H1 (cell line): ENCODE data around the gene PDZRN3. TPM values are rescaled to one million over a fixed set of nuclear protein-coding genes. Genes with fewer than 3 reads are reported as not detected.

Source experiments
- CTCF ChIA-PET: fragments of 300-600 bp; sonication (Branson Sonifier 250); formaldehyde crosslinking; loops from one replicate; lab custom pipeline; 2021; ENCODE audit not compliant: partially characterized antibody; lab: Charles Lee
- POLR2A ChIA-PET: fragments of 300-600 bp; sonication (Branson Sonifier 250); formaldehyde crosslinking; loops from one replicate; lab custom pipeline; 2021; ENCODE audit warnings: inconsistent platforms; ENCODE audit not compliant: partially characterized antibody; lab: Charles Lee
- DNase-seq, 2 experiments: peaks; one replicate each; pipeline versions ENCODE4 v3.0.0 to v3.0.0-alpha.2; 2010 to 2022; ENCODE audit warnings: low spot score in 2 of 2, low read depth in 1 of 2, mixed read lengths in 1 of 2
- FAIRE-seq: peaks from 2 replicates; lab custom pipeline; 2011; peaks lifted over from hg19 to GRCh38; lab: Jason Lieb, UNC
- H2AFZ ChIP-seq: 2 replicates; pipeline ENCODE4 v1.8.1; 2012; ENCODE audit warnings: low read length, inconsistent platforms
- H2AK5ac ChIP-seq: 2 replicates; pipeline ENCODE4 v1.6.1; 2013; ENCODE audit warnings: low read depth, low read length
- H2BK120ac ChIP-seq: replicated peaks from 2 replicates; pipeline ENCODE3; 2013; ENCODE audit warnings: low read depth, low read length, inconsistent platforms
- H2BK12ac ChIP-seq: 2 replicates; pipeline ENCODE4 v1.6.1; 2013; ENCODE audit warnings: low read depth, low read length
- H2BK15ac ChIP-seq: 2 replicates; pipeline ENCODE4 v1.6.1; 2013; ENCODE audit warnings: low read length
- H2BK20ac ChIP-seq: 2 replicates; pipeline ENCODE4 v1.6.1; 2013; ENCODE audit warnings: low read length
- H2BK5ac ChIP-seq: 2 replicates; pipeline ENCODE4 v1.6.1; 2013; ENCODE audit warnings: low read depth, low read length
- H3K14ac ChIP-seq: 2 replicates; pipeline ENCODE4 v1.6.1; 2013; ENCODE audit warnings: inconsistent platforms; ENCODE audit not compliant: insufficient read length
- H3K18ac ChIP-seq: 2 replicates; pipeline ENCODE4 v1.6.1; 2013; ENCODE audit warnings: low read length; ENCODE audit errors: extremely low read depth
- H3K23ac ChIP-seq: 2 replicates; pipeline ENCODE4 v1.6.1; 2013; ENCODE audit warnings: inconsistent platforms; ENCODE audit not compliant: insufficient read length
- H3K23me2 ChIP-seq: 2 replicates; pipeline ENCODE4 v1.6.1; 2013; ENCODE audit warnings: low read depth, low read length
- H3K27ac ChIP-seq: 2 replicates; pipeline ENCODE4 v1.6.1; 2011; ENCODE audit warnings: low read depth, low read length, inconsistent platforms
- H3K27me3 ChIP-seq, 4 experiments: replicated peaks in 1 of 4; 1 replicate in 1 of 4; 2 replicates in 3 of 4; pipeline versions ENCODE4 v1.6.1 to v1.8.1; 2011 to 2013; ENCODE audit warnings: low read length in 3 of 4, mild to moderate bottlenecking in 3 of 4, inconsistent platforms in 2 of 4, mixed read lengths in 2 of 4, moderate library complexity in 1 of 4; ENCODE audit not compliant: control insufficient read depth in 3 of 4, insufficient read depth in 3 of 4; ENCODE audit errors: extremely low read depth in 1 of 4
- H3K36me3 ChIP-seq, 4 experiments: 2 replicates each; pipeline versions ENCODE4 v1.6.1 to v1.8.1; 2011 to 2013; ENCODE audit warnings: mild to moderate bottlenecking in 4 of 4, low read length in 3 of 4, moderate library complexity in 2 of 4, control low read depth in 1 of 4, inconsistent platforms in 1 of 4; ENCODE audit not compliant: insufficient read depth in 4 of 4, control insufficient read depth in 2 of 4
- H3K4ac ChIP-seq: replicated peaks from 2 replicates; pipeline ENCODE3; 2013; ENCODE audit warnings: low read length, low read depth, mixed read lengths, inconsistent platforms; ENCODE audit not compliant: insufficient read length
- H3K4me1 ChIP-seq, 4 experiments: replicated peaks in 1 of 4; 1 replicate in 1 of 4; 2 replicates in 3 of 4; pipeline versions ENCODE4 v1.6.1 to v1.8.1; 2011 to 2013; ENCODE audit warnings: low read length in 3 of 4, inconsistent platforms in 2 of 4, mixed read lengths in 1 of 4; ENCODE audit not compliant: insufficient read depth in 4 of 4, control insufficient read depth in 3 of 4
- H3K4me2 ChIP-seq, 2 experiments: 2 replicates each; pipeline versions ENCODE4 v1.6.1 to v1.8.1; 2011 to 2013; ENCODE audit warnings: low read depth in 2 of 2, low read length in 2 of 2, control low read depth in 1 of 2, inconsistent platforms in 1 of 2, mild to moderate bottlenecking in 1 of 2; ENCODE audit not compliant: insufficient read depth in 1 of 2
- H3K4me3 ChIP-seq, 4 experiments: fragments of 200-600, 300-600 bp in 1 of 4; sonication (generic), shearing (Covaris generic), sonication (Bioruptor Twin) in 1 of 4; 2 replicates each; pipeline versions ENCODE4 v1.5.1 to v1.8.1; 2011 to 2016; ENCODE audit warnings: low read length in 4 of 4, low read depth in 3 of 4, control low read depth in 2 of 4, inconsistent platforms in 2 of 4, mild to moderate bottlenecking in 2 of 4, mixed read lengths in 1 of 4, moderate library complexity in 1 of 4; ENCODE audit not compliant: insufficient read depth in 2 of 4; ENCODE audit errors: extremely low read depth in 1 of 4
- H3K56ac ChIP-seq: replicated peaks from 2 replicates; pipeline ENCODE3; 2013; ENCODE audit warnings: low read depth, mild to moderate bottlenecking, mixed read lengths, low read length, inconsistent platforms; ENCODE audit not compliant: insufficient read length
- H3K79me1 ChIP-seq: 2 replicates; pipeline ENCODE4 v1.6.1; 2013; ENCODE audit warnings: low read depth, low read length, control low read depth
- H3K79me2 ChIP-seq, 2 experiments: 2 replicates each; pipeline versions ENCODE4 v1.6.1 to v1.8.1; 2012 to 2013; ENCODE audit warnings: low read length in 2 of 2, mild to moderate bottlenecking in 2 of 2, inconsistent platforms in 1 of 2; ENCODE audit not compliant: insufficient read depth in 2 of 2, control insufficient read depth in 1 of 2
- H3K9ac ChIP-seq, 4 experiments: replicated peaks in 1 of 4; 1 replicate in 1 of 4; 2 replicates in 3 of 4; pipeline versions ENCODE4 v1.6.1 to v1.8.1; 2011 to 2013; ENCODE audit warnings: low read depth in 3 of 4, low read length in 3 of 4, control low read depth in 2 of 4, mild to moderate bottlenecking in 2 of 4, moderate library complexity in 2 of 4, inconsistent platforms in 1 of 4; ENCODE audit errors: extremely low read depth in 1 of 4
- H3K9me3 ChIP-seq, 2 experiments: 2 replicates each; pipeline versions ENCODE4 v1.6.1 to v1.8.1; 2012 to 2013; ENCODE audit warnings: mild to moderate bottlenecking in 2 of 2, moderate library complexity in 2 of 2, control low read depth in 1 of 2, inconsistent platforms in 1 of 2, low read depth in 1 of 2, low read length in 1 of 2, mixed read lengths in 1 of 2; ENCODE audit not compliant: insufficient read depth in 2 of 2
- H4K20me1 ChIP-seq, 2 experiments: replicated peaks in 1 of 2; 2 replicates each; pipeline versions ENCODE3 to v1.8.1; 2011 to 2013; ENCODE audit warnings: inconsistent platforms in 2 of 2, low read length in 2 of 2, mild to moderate bottlenecking in 1 of 2; ENCODE audit not compliant: insufficient read depth in 2 of 2, control insufficient read depth in 1 of 2
- H4K5ac ChIP-seq: 2 replicates; pipeline ENCODE4 v1.6.1; 2013; ENCODE audit warnings: low read length, low read depth, mixed read lengths, inconsistent platforms; ENCODE audit not compliant: insufficient read length
- H4K8ac ChIP-seq: 2 replicates; pipeline ENCODE4 v1.8.0; 2013; ENCODE audit warnings: mild to moderate bottlenecking, moderate library complexity, low read length, inconsistent platforms; ENCODE audit not compliant: insufficient read depth; ENCODE audit errors: extremely low read depth
- H4K91ac ChIP-seq: replicated peaks from 2 replicates; pipeline ENCODE3; 2013; ENCODE audit warnings: low read length, mixed read lengths, inconsistent platforms; ENCODE audit not compliant: insufficient read length
- CHD1 ChIP-seq: IDR thresholded peaks from 2 replicates; pipeline ENCODE4 v1.6.1; 2012; ENCODE audit warnings: low read depth, low read length, improper control_type of control experiment
- EZH2 ChIP-seq: fragments of 200-600 bp; sonication (generic); IDR thresholded peaks from 2 replicates; pipeline ENCODE4 v1.7.1; 2012; ENCODE audit warnings: low read depth, mild to moderate bottlenecking, moderate library complexity, low read length, inconsistent platforms; ENCODE audit not compliant: severe bottlenecking
- NANOG ChIP-seq: IDR thresholded peaks from 2 replicates; pipeline ENCODE4 v1.6.1; 2011; ENCODE audit warnings: low read length, low read depth, mild to moderate bottlenecking, inconsistent platforms; ENCODE audit not compliant: insufficient read depth, poor library complexity, severe bottlenecking
- SUZ12 ChIP-seq: fragments of 200-600 bp; sonication (generic); IDR thresholded peaks from 2 replicates; pipeline ENCODE4 v1.6.1; 2012; ENCODE audit warnings: mild to moderate bottlenecking, inconsistent platforms, low read length, moderate library complexity, mixed read lengths
- WGBS, 2 experiments: shearing (Covaris generic) in 1 of 2; methylation state at CpG; one replicate each; pipeline versions ENCODE4 v1.1.6 to v1.1.7; 2013 to 2015; ENCODE audit warnings: low lambda C conversion rate in 2 of 2, mixed read lengths in 2 of 2, inconsistent platforms in 1 of 2, low coverage in 1 of 2, missing lambda C conversion rate in 1 of 2; ENCODE audit not compliant: insufficient replicate concordance in 2 of 2, insufficient coverage in 1 of 2, insufficient read length in 1 of 2; ENCODE audit errors: extremely low coverage in 1 of 2, missing lambda C conversion rate in 1 of 2; 5-methylcytosine and 5-hydroxymethylcytosine counted together
- polyA plus RNA-seq, 7 experiments: library from polyadenylated mRNA; depleted of rRNA in 3 of 7; stranded (reverse) in 5 of 7; unstranded in 2 of 7; fragments of >200 nt in 5 of 7; fragments of 200-250 nt in 2 of 7; gene quantifications; 1 replicate in 5 of 7; 2 replicates in 1 of 7; 4 replicates in 1 of 7; pipeline versions ENCODE4 v1.2.1 to v1.2.3, GENCODE V29; 2011 to 2013; ENCODE audit warnings: missing spikeins in 2 of 7, mixed read lengths in 2 of 7
- total RNA-seq: library from RNA; stranded (reverse); fragmentation: NEBNext Ultra II Directional; extraction: Animal tissue kit (Norgen Biotek cat#: 25700); gene quantifications from 2 replicates; pipeline ENCODE4 v1.2.1, GENCODE V29; 2021

The PDZRN3 gene
- total and polyA plus RNA-seq, 2 of the 8 experiments (the other 6 are each of a cell fraction or from before 2014, with no cell fraction given), result 4.2 to 20.5 TPM

DNA sequence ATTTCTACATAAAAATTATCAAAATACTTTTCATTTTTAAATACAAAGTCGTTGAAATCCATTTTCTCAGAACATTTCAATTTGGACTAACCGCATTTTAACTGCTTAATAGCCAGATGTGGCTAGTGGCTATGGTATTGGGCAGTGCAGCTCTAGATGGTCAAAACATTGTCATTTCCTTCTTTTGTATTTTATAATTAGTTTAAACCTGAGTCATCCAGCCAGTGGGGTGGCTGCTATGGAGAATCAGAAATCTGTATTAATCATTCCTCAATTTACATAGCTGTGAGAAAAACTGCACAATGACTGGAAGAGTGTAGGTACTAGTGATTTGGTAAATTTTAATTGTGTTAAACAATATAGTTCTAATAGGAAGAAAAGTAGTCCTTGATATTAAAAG is 245.3 kb downstream of the PDZRN3 start:
- H4K8ac ChIP-seq, result no peak overlapping the region
- no peak overlapping the region for H3K4ac ChIP-seq
- H3K36me3 ChIP-seq, result peaks cover 0 to 14% (median 2%) of the 10 kb centered on the region in 4 experiments; a peak in 2 of 8 replicates
- POLR2A ChIA-PET, result no interaction called here
- H3K79me2 ChIP-seq, result no peaks in the 10 kb centered on the region
- WGBS, 2 experiments, result 58 to 100% methylated on average over 1 to 2 of the region's 2 CpGs
- no peaks in the 10 kb centered on the region for H3K27me3 ChIP-seq
- no peak overlapping the region for H2BK120ac ChIP-seq
- no peak overlapping the region for H4K5ac ChIP-seq
- H3K27ac ChIP-seq, result no peak overlapping the region
- no peaks in the 10 kb centered on the region for H3K79me1 ChIP-seq
- no peak overlapping the region for H3K9ac ChIP-seq
- no peak overlapping the region for H2BK12ac ChIP-seq
- no peak overlapping the region for H3K4me2 ChIP-seq
- H3K56ac ChIP-seq, result no peak overlapping the region
- H3K14ac ChIP-seq, result no peak overlapping the region
- TF ChIP-seq CHD1 (no peak), EZH2 (no peak), SUZ12 (no peak), NANOG (no peak)
- H3K4me1 ChIP-seq, result no peaks in the 10 kb centered on the region
- no peak overlapping the region for H2BK15ac ChIP-seq
- H2BK5ac ChIP-seq, result no peak overlapping the region
- no peak overlapping the region for H4K91ac ChIP-seq
- H2BK20ac ChIP-seq, result no peak overlapping the region
- H3K4me3 ChIP-seq, result no peak overlapping the region
- DNase-seq, result no peak
- FAIRE-seq, result no peak
- H3K23ac ChIP-seq, result no peak overlapping the region
- H4K20me1 ChIP-seq, result no peaks in the 10 kb centered on the region
- CTCF ChIA-PET, result interaction anchor here (1.7 kb wide), 1 partner anchor 188 kb away, joined by 4 read pairs; no protein-coding TSS in a partner anchor
- H2AFZ ChIP-seq, result no peak overlapping the region
- H3K18ac ChIP-seq, result no peak overlapping the region
- no peaks in the 10 kb centered on the region for H3K23me2 ChIP-seq
- no peak overlapping the region for H2AK5ac ChIP-seq
- peaks cover 5 to 11% of the 10 kb centered on the region in 2 experiments for H3K9me3 ChIP-seq
